DND-41 (cell line): ENCODE measurements around the gene FAM209B.

Experiments used
- CTCF ChIP-seq: IDR thresholded peaks from 2 replicates; pipeline ENCODE4 v1.5.1; 2012; ENCODE audit warnings: borderline replicate concordance, low read length, moderate library complexity, mild to moderate bottlenecking; ENCODE audit not compliant: poor library complexity, severe bottlenecking; ENCODE audit errors: extremely low read depth
- EZH2 ChIP-seq: IDR thresholded peaks from 3 replicates; pipeline ENCODE4 v1.6.1; 2012; ENCODE audit warnings: borderline replicate concordance, low read depth, mild to moderate bottlenecking, moderate library complexity, low read length, inconsistent platforms; ENCODE audit not compliant: severe bottlenecking

GRCh38 chr20:56488566-56488965 is 44.5 kb upstream of the FAM209B start:
- TF ChIP-seq CTCF (no peak), EZH2 (no peak)
